GM12878 (cell line): Measurements from ENCODE around the gene TSTD2. TPM values are rescaled to one million over a fixed set of nuclear protein-coding genes. Genes with fewer than 3 reads are reported as not detected.
"Not testable (repeated sequence)": the region's sequence is repeated elsewhere in the genome, so short reads cannot be mapped to it uniquely, and the experiment has no call there.

ENCODE experiments used
- ATAC-seq: fragments of 200-7000 bp; cut with Tn5 transposase; 3 replicates; pipeline ENCODE4 v1.9.1; 2020; ENCODE audit warnings: mild to moderate bottlenecking, moderate library complexity
- BruUV-seq: library from RNA; stranded (reverse); fragments of 400-500 nt; replicated peaks from 2 replicates; lab custom pipeline; 2021; lab: Mats Ljungman, UMichigan
- CTCF ChIA-PET: fragments of 300-600 bp; sonication (Branson Sonifier 250); formaldehyde crosslinking; extraction: SDS; loops from one replicate; lab custom pipeline; 2021; ENCODE audit warnings: inconsistent platforms; lab: Yijun Ruan, JAX
- POLR2A ChIA-PET: fragments of 350-600 bp; formaldehyde crosslinking; extraction: SDS; loops from one replicate; lab custom pipeline; 2021; ENCODE audit warnings: inconsistent platforms; lab: Charles Lee
- RAD21 ChIA-PET: fragments of 300-600 bp; sonication (Branson Sonifier 250); formaldehyde crosslinking; loops from one replicate; lab custom pipeline; 2023; ENCODE audit warnings: antibody characterized with exemption; ENCODE audit not compliant: unreplicated experiment; lab: Charles Lee
- SMC1A ChIA-PET: fragments of 300-600 bp; sonication (Branson Sonifier 250); formaldehyde crosslinking; loops from one replicate; lab custom pipeline; 2023; ENCODE audit not compliant: unreplicated experiment, uncharacterized antibody; lab: Charles Lee
- DNase-seq: peaks from one replicate; pipeline ENCODE4 v3.0.0-alpha.2; 2011; ENCODE audit warnings: low read depth, low spot score
- FAIRE-seq: peaks from 3 replicates; lab custom pipeline; 2011; peaks lifted over from hg19 to GRCh38; lab: Jason Lieb, UNC
- H2AFZ ChIP-seq: 2 replicates; pipeline ENCODE4 v1.6.0; 2011; ENCODE audit warnings: low read depth, low read length, control low read depth; ENCODE audit not compliant: control insufficient read depth
- H3K27ac ChIP-seq: 2 replicates; pipeline ENCODE4 v1.5.1; 2011; ENCODE audit warnings: control low read depth; ENCODE audit not compliant: control insufficient read depth, insufficient read depth
- H3K27me3 ChIP-seq, 2 experiments: replicated peaks in 1 of 2; 2 replicates each; pipeline versions ENCODE4 v1.6.0 to v1.6.1; 2011; ENCODE audit warnings: low read length in 1 of 2; ENCODE audit not compliant: control insufficient read depth in 2 of 2, insufficient read depth in 2 of 2
- H3K36me3 ChIP-seq, 2 experiments: 2 replicates each; pipeline ENCODE4 v1.5.1; 2011; ENCODE audit warnings: low read length in 1 of 2; ENCODE audit not compliant: control insufficient read depth in 2 of 2, insufficient read depth in 2 of 2
- H3K4me1 ChIP-seq: 2 replicates; pipeline ENCODE4 v1.6.1; 2011; ENCODE audit warnings: mild to moderate bottlenecking, low read length, moderate library complexity, mixed read lengths; ENCODE audit not compliant: control insufficient read depth, insufficient read depth
- H3K4me2 ChIP-seq: 2 replicates; pipeline ENCODE4 v1.6.0; 2011; ENCODE audit warnings: control low read depth; ENCODE audit not compliant: control insufficient read depth, insufficient read depth
- H3K4me3 ChIP-seq: fragments of 200-600 bp; sonication (generic); 2 replicates; pipeline ENCODE4 v1.5.1; 2016
- H3K79me2 ChIP-seq: 2 replicates; pipeline ENCODE4 v1.6.0; 2011; ENCODE audit warnings: low read length; ENCODE audit not compliant: control insufficient read depth, insufficient read depth
- H3K9ac ChIP-seq: 2 replicates; pipeline ENCODE4 v1.8.0; 2011; ENCODE audit warnings: low read length, control low read depth, mixed read lengths; ENCODE audit not compliant: control insufficient read depth, insufficient read depth
- H3K9me3 ChIP-seq: replicated peaks from 3 replicates; pipeline ENCODE4 v1.5.1; 2011; ENCODE audit warnings: mild to moderate bottlenecking, low read length; ENCODE audit not compliant: control insufficient read depth, insufficient read depth
- H4K20me1 ChIP-seq: 2 replicates; pipeline ENCODE4 v1.6.0; 2011; ENCODE audit not compliant: control insufficient read depth, insufficient read depth
- ATF2 ChIP-seq: IDR thresholded peaks from 2 replicates; pipeline ENCODE4 v1.6.1; 2012; ENCODE audit warnings: low read length, inconsistent platforms
- ATF7 ChIP-seq: fragments of 450-650 bp; IDR thresholded peaks from 2 replicates; pipeline ENCODE4 v1.6.1; 2016; ENCODE audit warnings: low read depth, mild to moderate bottlenecking
- JUNB ChIP-seq: IDR thresholded peaks from 2 replicates; pipeline ENCODE4 v1.6.1; 2016; ENCODE audit warnings: antibody characterized with exemption, mild to moderate bottlenecking
- MEF2B ChIP-seq: fragments of 450-650 bp; IDR thresholded peaks from 2 replicates; pipeline ENCODE4 v1.6.1; 2018; ENCODE audit warnings: mild to moderate bottlenecking, moderate library complexity; ENCODE audit not compliant: partially characterized antibody, poor library complexity, severe bottlenecking
- MTA2 ChIP-seq: fragments of 450-650 bp; IDR thresholded peaks from 2 replicates; pipeline ENCODE4 v1.6.1; 2016; ENCODE audit warnings: low read depth, mild to moderate bottlenecking, moderate library complexity
- MXI1 ChIP-seq: fragments of 150-350 bp; IDR thresholded peaks from 2 replicates; pipeline ENCODE4 v1.6.1; 2011; ENCODE audit warnings: low read depth, mild to moderate bottlenecking, inconsistent platforms, low read length, improper control_type of control experiment
- POLR2AphosphoS2 ChIP-seq: IDR thresholded peaks from 2 replicates; pipeline ENCODE4 v1.6.1; 2011; ENCODE audit warnings: low read depth, mild to moderate bottlenecking, low read length, improper control_type of control experiment, moderate library complexity
- SMAD1 ChIP-seq: fragments of 450-650 bp; IDR thresholded peaks from 2 replicates; pipeline ENCODE4 v1.6.1; 2018; ENCODE audit warnings: mild to moderate bottlenecking, low read depth; ENCODE audit not compliant: partially characterized antibody
- SMARCA5 ChIP-seq: fragments of 450-650 bp; IDR thresholded peaks from 2 replicates; pipeline ENCODE4 v1.6.1; 2017; ENCODE audit warnings: mild to moderate bottlenecking
- SPI1 ChIP-seq: IDR thresholded peaks from 2 replicates; pipeline ENCODE4 v1.6.1; 2011; ENCODE audit warnings: low read depth, mild to moderate bottlenecking, low read length, moderate library complexity, borderline replicate concordance; ENCODE audit not compliant: insufficient read depth
- TCF3 ChIP-seq: IDR thresholded peaks from 2 replicates; pipeline ENCODE4 v1.6.1; 2012; ENCODE audit warnings: low read depth, mild to moderate bottlenecking, low read length, borderline replicate concordance; ENCODE audit not compliant: insufficient read depth
- ZNF217 ChIP-seq: fragments of 450-650 bp; IDR thresholded peaks from 2 replicates; pipeline ENCODE4 v1.6.1; 2017; ENCODE audit warnings: antibody characterized with exemption, mild to moderate bottlenecking
- WGBS: methylation state at CpG from one replicate; pipeline ENCODE4 v1.1.6; 2016; ENCODE audit warnings: low lambda C conversion rate; ENCODE audit not compliant: insufficient replicate concordance, insufficient coverage; ENCODE audit errors: missing lambda C conversion rate; 5-methylcytosine and 5-hydroxymethylcytosine counted together
- in situ Hi-C: fragments of 300-500 bp; cut with MboI; formaldehyde crosslinking; loops from 9 replicates; pipeline ENCODE4 v1.14.3; 2018; ENCODE audit warnings: mixed read lengths
- intact Hi-C: fragments of 100-400 bp; cut with micrococcal nuclease; formaldehyde crosslinking; loops from one replicate; pipeline ENCODE4 v1.14.2; 2022; ENCODE audit not compliant: unreplicated experiment
- polyA plus RNA-seq, 11 experiments: library from polyadenylated mRNA; depleted of rRNA in 4 of 11; unstranded in 6 of 11; stranded (reverse) in 5 of 11; fragments of >200 nt; fragmentation: Nextera tagmentation in 4 of 11; fragmentation: Illumina TruSeq in 1 of 11; extraction: Ambion mirVana in 4 of 11; extraction: Trizol in 1 of 11; gene quantifications; 1 replicate in 1 of 11; 2 replicates in 10 of 11; pipeline versions ENCODE4 v1.2.1 to v1.2.3, GENCODE V29; 2011 to 2016; ENCODE audit warnings: inconsistent platforms in 2 of 11, missing spikeins in 2 of 11, low read depth in 1 of 11
- total RNA-seq, 4 experiments: library from RNA; depleted of rRNA in 3 of 4; stranded (reverse); fragments of >200 nt in 3 of 4; fragmentation: Illumina TruSeq in 1 of 4; extraction: Trizol in 1 of 4; gene quantifications; 2 replicates each; pipeline versions ENCODE4 v1.2.1 to v1.2.3, GENCODE V29; 2013 to 2021

TSTD2 gene
- total and polyA plus RNA-seq, 10 of the 15 experiments (the other 5 are each of a cell fraction or from before 2014, with no cell fraction given), result 5.0 to 30.6 (median 14.1) TPM

GRCh38 chr9:97620063-97620462 is 13.1 kb downstream of the TSTD2 start:
- H3K4me1 ChIP-seq, H3K9ac ChIP-seq, H3K27ac ChIP-seq, ATAC-seq, BruUV-seq, intact Hi-C loops, POLR2A ChIA-PET, H3K4me2 ChIP-seq, FAIRE-seq, H2AFZ ChIP-seq, H3K36me3 ChIP-seq, H4K20me1 ChIP-seq, H3K4me3 ChIP-seq, H3K79me2 ChIP-seq, H3K9me3 ChIP-seq, H3K27me3 ChIP-seq, DNase-seq: not testable (repeated sequence)
- RAD21 ChIA-PET, result interaction anchor here (1.1 to 12.4 kb wide), 2 partner anchors 150 to 766 kb away, joined by 3 to 270 read pairs; partner anchors contain the start of gene ZNF782
- SMC1A ChIA-PET, result interaction anchor here (2.4 to 2.8 kb wide), 2 partner anchors 13 to 151 kb away, joined by 10 to 31 read pairs; partner anchors contain the start of genes NCBP1 and TSTD2
- CTCF ChIA-PET, result interaction anchor here (11.9 kb wide), 1 partner anchor 21 kb away, joined by 215 read pairs; no protein-coding TSS in a partner anchor
- in situ Hi-C loops, result loop anchor here (25.0 kb wide), 1 partner anchor 758 kb away; the partner anchor contains the start of gene ZNF782
- 98% methylated on average over 2 of the region's 2 CpGs for WGBS

DNA sequence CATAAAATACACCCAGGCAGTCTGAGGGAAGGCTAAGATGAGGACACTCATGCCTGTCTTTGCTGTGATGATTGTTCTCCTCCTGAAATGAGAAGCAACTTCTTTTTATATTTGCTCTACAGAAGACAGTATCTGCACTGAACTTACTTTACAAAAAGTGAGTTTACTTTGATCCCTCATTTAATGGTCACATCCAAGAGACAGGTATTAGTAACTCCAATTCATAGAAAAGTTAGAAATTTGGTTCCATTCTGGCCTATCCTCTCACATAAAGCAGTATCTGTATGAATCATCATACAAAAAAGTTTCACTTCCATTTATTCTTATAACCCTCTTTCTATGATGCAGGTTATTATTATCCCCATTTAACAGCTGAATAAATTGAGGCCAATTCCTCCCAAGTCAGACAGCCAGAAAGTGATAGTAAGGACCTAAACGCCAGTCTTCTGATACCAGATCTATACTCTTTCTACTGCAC is 15.2 kb downstream of the TSTD2 start:
- Histone ChIP-seq H3K27ac (peak overlapping the region; percentile 40; the same call in 1 of the 2 replicates), H3K27me3 (no peaks in the 10 kb centered on the region), H2AFZ (no peak overlapping the region), H4K20me1 (no peaks in the 10 kb centered on the region), H3K4me1 (peaks cover 10% of the 10 kb centered on the region; the same call in 1 of the 2 replicates), H3K79me2 (no peaks in the 10 kb centered on the region), H3K9me3 (no peaks in the 10 kb centered on the region; the same call in 2 of the 3 replicates), H3K9ac (no peak overlapping the region), H3K4me2 (0 out of 2 replicates have a peak overlapping the region, but pooled peaks have one; percentile 22), H3K4me3 (no peak overlapping the region), H3K36me3 (peaks cover 3 to 10% of the 10 kb centered on the region in 2 experiments; a peak in 3 of 4 replicates)
- SMC1A ChIA-PET, result interaction anchor here (0.8 to 5.7 kb wide), 9 partner anchors 9 to 250 kb away, joined by 3 to 49 read pairs (median 6); partner anchors contain the start of genes NCBP1, TMOD1 and TSTD2
- CTCF ChIA-PET, result interaction anchor here (0.9 to 13.2 kb wide), 8 partner anchors 9 to 500 kb away, joined by 3 to 515 read pairs (median 4); partner anchors contain the start of genes NCBP1 and TSTD2
- POLR2A ChIA-PET, result interaction anchor here (1.1 kb wide), 1 partner anchor 16 kb away, joined by 6 read pairs; the partner anchor contains the start of genes NCBP1 and TSTD2
- peak; percentile 52 for FAIRE-seq
- no peak for DNase-seq
- BruUV-seq, result no TSS peak
- intact Hi-C loops (no loop called here), in situ Hi-C loops (loop anchor here (5.0 to 25.0 kb wide), 2 partner anchors 206 to 756 kb away; partner anchors contain the start of genes TDRD7 and ZNF782)
- RAD21 ChIA-PET, result interaction anchor here (1.1 to 12.4 kb wide), 5 partner anchors 11 to 206 kb away, joined by 3 to 270 read pairs (median 6); partner anchors contain the start of genes NCBP1, TDRD7 and TSTD2
- peak; percentile 90 for ATAC-seq
- 0% methylated on average over 1 of the region's 1 CpG for WGBS
- TF ChIP-seq SPI1 (peak; percentile 61; the same call in 1 of the 2 replicates), POLR2AphosphoS2 (no peak), SMAD1 (no peak), MXI1 (no peak), MTA2 (0 out of 2 replicates have a peak, but pooled peaks have one; percentile 17), ATF2 (0 out of 2 replicates have a peak, but pooled peaks have one; percentile 25), ZNF217 (peak; percentile 84; the same call in 1 of the 2 replicates), JUNB (peak; percentile 88), ATF7 (0 out of 2 replicates have a peak, but pooled peaks have one; percentile 23), TCF3 (no peak), SMARCA5 (0 out of 2 replicates have a peak, but pooled peaks have one; percentile 51), MEF2B (no peak)
